Measurements from ENCODE around the gene FCMR. TPM values are rescaled to one million over a fixed set of nuclear protein-coding genes. Genes with fewer than 3 reads are reported as not detected.
"Not testable (repeated sequence)": the region's sequence is repeated elsewhere in the genome, so short reads cannot be mapped to it uniquely, and the experiment has no call there.

Gene FCMR
- total RNA-seq, 1 donor from 2014 or later = 0.69 TPM

- no peak for DNase-seq
Measured at GRCh38 chr1:206949208-206949607, 27.5 kb upstream of the FCMR start.

- no peak for DNase-seq
Measured at GRCh38 chr1:206947255-206947654, 25.5 kb upstream of the FCMR start.

- no peak for DNase-seq
Measured at GRCh38 chr1:206946261-206946660, 24.5 kb upstream of the FCMR start, which contains the start of gene PIGR. Gene PIGR (minus strand): TSS chr1:206946466. CDS start chr1:206940531, 5,935 bp downstream.

DNA sequence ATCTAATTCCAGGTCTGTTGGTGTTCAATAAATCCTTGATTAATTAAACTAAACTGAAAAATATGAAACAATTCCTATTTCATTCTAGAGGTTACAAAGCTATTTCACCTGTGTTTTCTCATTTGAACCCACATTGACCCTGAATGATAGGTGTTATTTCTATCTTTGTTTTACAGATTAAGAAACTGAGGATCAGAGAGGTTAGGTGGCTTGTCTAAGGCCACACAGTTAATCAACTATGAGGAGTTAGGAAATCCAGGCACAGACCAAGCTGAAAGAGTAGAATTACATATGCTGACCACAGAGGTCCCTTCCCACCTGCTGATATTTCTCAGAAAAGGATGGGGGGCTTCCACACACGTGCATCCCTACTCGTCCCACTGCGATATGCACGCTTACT lies 24.0 kb upstream of the FCMR start:
- no peak for DNase-seq

DNA sequence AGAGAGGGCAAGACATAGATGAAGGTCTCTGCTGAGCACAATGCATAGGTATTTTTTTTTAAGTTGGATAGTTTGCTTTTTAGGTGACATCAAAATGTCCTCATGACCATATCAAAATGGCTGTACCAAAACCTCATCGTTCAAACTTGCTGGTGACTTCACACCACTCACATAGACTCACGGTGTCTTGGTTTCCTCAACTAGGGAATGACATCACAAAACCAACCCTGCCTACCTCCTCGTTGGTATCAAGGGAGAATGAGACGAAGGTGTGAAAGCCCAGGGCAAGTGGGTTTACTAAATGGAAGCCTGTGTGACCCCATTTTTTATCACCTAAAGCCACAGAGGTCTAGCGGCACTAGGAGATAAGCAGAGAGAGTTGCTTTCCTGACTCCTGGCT lies 23.0 kb upstream of the FCMR start:
- DNase-seq = no peak

DNA sequence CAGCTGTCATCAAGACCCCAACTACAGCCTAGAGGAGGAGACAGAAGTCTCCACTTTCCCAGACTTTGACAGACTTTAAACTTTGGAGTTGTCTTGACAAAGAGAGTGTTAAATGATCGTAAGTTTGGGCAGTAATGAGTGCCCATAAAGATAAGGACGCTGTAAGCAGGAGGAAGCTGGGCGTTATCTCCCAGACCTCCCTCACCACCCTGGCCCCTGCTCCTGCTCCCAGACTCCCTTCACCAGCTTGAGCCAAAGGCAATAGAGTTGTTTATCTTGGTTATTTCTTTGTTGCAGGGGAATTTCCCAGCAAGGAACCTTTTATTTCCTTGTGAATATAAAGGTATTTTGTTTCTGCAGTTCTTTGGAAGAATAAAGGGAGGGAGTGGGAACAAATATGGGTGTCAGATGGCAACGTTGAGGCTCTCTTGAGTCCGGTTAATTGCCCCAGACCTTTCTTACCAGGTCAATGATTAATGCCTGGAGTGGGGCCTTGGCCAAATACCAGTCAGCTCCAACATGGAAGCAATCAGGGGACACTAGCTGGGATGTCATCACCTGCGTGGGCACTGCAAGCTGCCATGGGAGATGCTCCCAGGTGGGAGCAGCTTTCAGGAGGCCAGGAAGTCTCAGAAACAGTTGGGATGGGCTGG lies 20.2 kb upstream of the FCMR start:
- DNase-seq = no peak

GRCh38 chr1:206940588-206940936 lies 18.8 kb upstream of the FCMR start:
- no peak for DNase-seq

DNA sequence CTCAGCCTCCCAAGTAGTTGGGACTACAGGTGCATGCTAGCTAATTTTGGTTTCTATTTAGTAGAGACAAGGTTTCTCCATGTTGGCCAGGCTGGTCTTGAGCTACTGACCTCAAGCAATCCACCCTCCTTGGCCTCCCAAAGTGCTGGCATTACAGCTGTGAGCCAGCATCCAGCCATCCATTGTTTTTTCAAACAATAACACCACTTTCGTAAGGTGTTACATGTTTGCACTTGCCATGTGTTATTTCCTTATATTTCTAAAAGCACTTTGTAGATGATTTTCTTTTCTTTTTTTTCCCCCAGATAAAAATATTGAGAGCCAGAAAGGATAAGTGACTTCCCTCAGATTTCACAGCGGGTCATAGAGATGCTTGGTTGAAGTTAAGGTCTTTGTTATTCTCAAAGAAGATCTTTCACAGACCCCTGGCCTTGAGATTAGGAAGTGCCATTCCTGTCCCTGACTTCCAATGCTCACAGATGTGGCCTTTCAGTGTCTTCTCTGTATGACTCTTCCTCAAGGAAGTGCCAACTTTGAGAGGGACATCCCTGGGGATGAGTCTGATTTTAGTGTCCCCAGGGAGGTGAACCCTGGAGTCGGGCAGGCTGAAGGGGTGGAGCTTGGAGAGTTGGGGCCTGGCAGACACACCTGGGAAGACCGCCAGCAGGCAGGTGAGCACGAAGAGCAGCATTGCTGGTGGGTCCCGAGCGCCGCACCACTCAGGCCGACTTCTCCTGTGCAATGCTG lies 18.3 kb upstream of the FCMR start:
- no peak for DNase-seq

DNA sequence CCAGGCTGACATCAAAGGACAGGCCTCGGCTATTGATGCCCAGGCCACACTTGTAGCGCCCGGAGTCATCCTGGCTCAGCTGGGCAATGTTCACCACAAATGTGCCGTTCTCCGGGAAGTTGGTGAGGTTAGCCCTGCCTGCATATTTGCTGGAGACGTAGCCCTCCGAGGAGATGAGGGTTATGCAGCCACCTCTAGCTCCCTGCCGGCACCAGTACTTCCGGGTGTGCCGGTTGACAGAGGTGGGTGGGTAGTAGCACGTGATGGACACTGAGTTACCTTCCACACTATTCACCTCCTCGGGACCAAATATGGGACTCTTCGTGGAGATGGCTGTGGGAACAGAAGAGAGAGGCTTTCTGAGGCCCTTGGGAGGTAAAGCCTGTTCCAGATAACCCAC lies 17.4 kb upstream of the FCMR start:
- DNase-seq = no peak

DNA sequence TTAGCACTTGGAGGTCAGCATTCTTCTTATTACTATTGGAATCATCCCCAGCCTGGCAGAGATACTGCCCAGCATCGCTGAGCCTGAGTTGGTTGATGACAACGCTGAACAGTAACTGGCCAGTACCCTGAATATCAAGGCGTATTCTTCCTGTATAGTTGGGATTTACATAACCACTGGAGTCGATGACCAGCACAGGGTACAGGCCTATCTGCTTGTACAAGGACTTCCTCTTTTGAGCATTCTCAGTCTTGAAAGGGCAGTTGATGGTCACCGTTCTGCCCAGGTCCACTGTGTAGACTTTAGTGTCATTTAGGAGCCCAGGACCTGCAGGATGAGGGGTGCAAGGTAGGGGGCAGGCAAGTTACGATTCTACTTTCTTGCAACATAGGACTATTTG lies 15.7 kb upstream of the FCMR start:
- DNase-seq = no peak

DNA sequence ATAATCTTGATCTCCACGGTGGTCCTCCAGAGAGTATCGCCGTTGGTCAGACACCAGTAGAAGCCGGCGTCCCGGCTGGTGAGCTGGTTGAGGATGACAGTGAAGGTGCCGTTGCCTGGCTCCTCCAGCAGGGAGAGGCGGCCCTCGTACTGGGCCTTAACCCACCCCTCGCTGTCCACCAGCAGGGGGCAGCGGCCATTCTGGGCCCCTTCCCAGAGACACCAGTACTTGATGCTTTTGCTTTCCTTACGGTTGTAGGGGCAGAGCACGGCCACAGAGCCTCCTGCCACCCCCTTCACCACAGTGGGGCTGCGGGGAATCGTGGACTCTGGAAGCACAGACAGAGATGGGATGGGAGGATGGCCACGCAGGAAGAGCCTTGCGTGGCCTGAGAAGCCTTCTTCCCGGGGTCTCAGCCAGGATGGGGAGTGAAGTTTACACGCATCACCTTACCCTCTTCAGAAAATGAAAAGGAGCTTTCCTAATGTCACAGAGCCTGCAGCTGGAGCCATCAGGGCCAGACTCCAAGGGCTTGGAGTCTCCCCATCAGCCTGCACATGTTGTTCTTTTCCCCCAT lies 13.8 kb upstream of the FCMR start:
- no peak for DNase-seq

DNA sequence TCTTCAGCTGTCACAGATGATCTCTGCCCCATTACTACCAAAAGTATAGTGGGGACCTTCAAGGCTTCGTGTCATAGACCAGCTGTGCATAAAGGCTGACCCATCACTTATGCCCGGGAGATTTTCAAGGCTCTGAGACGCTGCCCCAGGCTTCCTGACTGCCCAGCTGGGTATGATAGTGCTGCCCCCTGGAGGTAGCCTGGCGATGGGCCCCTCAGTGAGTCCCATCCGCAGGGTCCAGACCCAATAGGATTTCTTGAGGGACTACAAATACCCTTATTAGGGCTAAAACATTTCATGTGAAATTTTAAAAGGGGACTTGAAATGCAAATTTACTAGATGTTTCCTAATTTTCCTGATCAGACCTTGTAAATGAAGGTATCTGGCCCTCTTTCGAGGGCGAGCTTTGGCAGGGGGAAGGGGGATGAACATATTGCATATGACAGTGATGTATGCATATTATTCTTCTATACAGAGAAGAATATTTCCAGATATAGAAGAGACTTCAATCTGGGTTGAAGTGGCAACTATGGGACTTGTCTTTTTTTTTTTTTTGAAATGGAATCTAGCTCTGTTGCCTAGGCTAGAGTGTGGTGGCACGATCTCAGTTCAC lies 11.7 kb upstream of the FCMR start:
- DNase-seq = no peak

DNA sequence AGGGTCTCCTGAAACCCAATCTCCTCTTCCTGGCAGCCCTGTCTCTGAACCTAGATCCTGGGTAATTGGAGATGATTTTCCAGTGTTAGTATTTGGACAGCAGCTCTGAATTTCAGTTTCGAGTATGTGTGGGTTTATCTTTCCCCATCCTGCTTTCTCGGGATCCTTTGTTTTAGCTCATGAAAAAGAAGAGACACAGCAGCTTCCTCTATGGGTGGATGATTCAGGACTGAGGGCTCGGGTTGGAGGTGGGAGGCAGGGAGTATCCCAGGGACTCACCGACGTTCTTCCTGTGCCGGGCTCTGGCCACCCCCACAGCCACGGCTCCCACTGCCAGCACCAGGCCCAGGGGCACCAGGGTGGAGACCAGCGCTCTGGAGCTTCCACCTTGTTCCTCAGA lies 10.4 kb upstream of the FCMR start:
- DNase-seq = no peak

DNA sequence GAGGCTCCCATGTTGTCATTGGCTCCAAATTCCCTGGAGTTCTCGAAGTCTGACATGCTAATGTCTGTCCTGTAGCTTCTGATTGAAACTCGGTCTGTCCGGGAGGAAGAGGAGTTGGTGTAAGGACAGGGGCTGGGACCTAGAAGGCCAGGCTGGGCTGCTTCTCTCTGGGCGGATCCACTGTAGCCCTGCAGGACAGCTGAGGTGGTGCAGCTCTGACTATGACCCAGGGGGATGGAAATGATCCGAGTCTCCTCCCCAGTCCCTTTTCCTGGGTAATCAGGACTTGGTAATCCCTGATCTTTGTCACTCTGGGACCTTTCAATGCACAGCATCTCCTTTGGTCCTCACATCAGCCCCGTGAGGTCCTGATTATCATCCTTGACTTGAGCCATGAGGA lies 10.0 kb upstream of the FCMR start:
- DNase-seq = no peak

DNA sequence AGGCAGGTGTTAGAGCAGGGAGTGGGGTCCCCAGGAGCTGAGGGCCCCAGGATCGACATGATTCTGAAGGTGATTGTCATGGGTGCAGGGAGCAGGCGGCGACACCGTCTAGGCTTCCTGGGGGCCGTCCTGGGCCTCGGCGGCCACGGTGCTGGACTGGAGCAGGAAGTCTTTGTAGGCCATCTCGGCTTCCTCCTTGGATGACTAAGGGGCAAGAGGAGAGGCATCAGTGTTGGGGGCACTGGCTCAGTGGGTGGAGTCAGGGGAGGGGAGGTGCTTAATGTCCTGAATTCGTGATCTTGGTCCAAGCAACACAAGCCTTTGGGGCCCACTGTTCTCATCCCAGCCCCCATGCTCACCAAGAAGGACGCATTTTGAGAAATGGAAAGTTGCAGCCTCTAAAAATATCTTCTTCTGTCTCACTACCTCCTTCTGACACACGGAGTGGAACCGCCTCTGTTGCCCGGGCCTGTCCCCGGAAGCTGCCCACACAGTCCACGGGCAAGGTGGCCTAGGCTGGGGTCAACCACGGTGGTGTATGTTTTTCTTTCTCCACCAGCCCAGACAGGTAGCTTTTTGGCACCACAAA lies 8.6 kb upstream of the FCMR start:
- DNase-seq = no peak

- DNase-seq = no peak
Measured at GRCh38 chr1:206929524-206929923, 7.8 kb upstream of the FCMR start.

GRCh38 chr1:206926286-206926685 lies 4.5 kb upstream of the FCMR start:
- DNase-seq = no peak

- DNase-seq = no peak
Measured at GRCh38 chr1:206925106-206925736, 3.5 kb upstream of the FCMR start.

DNA sequence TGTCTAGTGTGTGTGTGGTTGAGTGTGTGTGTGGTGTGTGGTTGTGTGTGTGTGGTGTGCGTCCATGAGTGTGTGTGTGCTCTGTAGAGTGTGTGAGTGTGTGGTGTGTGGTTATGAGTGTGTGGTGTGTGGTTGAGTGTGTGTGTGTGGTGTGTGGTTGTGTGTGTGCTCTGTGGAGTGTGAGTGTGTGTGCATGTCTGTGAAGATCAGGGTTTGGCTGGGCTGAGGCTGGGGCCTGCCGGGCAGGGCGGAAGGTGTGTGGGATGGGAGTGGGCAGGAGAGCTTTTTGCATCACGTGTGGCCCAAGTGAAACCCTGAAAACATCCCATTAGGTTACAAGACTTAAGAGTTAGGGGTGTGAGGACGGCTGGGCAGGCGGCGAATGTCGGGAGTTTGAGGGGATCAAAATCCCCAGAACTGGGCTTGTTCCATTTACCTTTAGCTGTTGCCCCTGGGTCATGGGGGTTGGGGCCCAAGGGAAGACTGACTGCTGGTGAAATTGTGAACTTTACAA lies 2.9 kb upstream of the FCMR start:
- no peak for DNase-seq

DNA sequence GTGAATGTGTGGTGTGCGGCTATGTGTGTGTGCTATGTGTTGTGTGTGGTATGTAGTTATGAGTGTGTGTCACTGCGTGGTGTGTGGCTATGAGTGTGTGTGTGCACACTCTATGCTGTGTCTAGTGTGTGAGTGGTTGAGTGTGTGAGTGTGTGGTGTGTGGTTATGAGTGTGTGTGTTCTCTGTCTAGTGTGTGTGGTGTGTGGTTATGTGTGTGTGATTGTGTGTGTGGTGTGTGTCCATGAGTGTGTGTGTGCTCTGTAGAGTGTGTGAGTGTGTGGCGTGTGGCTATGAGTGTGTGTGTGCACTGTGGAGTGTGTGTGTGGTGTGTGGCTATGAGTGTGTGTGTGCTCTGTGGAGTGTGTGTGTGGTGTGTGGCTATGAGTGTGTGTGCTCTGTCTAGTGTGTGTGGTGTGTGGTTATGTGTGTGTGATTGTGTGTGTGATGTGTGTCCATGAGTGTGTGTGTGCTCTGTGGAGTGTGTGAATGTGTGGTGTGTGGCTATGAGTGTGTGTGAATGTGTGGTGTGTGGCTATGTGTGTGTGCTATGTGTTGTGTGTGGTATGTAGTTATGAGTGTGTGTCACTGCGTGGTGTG lies 2.3 kb upstream of the FCMR start:
- not testable (repeated sequence) for DNase-seq

GRCh38 chr1:206923009-206923960 lies 1.5 kb upstream of the FCMR start:
- no peak for DNase-seq
